Endothelial cell of umbilical vein (primary cell): ENCODE data around the gene SMIM27.

ENCODE experiments used
- JUN ChIP-seq: IDR thresholded peaks from 2 replicates; pipeline ENCODE4 v1.6.1; 2011; ENCODE audit warnings: borderline replicate concordance, low read depth; ENCODE audit not compliant: insufficient read length, insufficient read depth
- TF ChIP-seq, protein P1 (sequence below), 2 donors: IDR thresholded peaks; 1 replicate in 1 of 2; 2 replicates in 1 of 2; pipeline ENCODE4 v1.5.1; 2011; ENCODE audit warnings: low read length in 2 of 2, mild to moderate bottlenecking in 2 of 2, moderate library complexity in 2 of 2, control low read depth in 1 of 2, inconsistent platforms in 1 of 2, low read depth in 1 of 2; ENCODE audit not compliant: insufficient read depth in 1 of 2; ENCODE audit errors: extremely low read depth in 1 of 2

DNA sequence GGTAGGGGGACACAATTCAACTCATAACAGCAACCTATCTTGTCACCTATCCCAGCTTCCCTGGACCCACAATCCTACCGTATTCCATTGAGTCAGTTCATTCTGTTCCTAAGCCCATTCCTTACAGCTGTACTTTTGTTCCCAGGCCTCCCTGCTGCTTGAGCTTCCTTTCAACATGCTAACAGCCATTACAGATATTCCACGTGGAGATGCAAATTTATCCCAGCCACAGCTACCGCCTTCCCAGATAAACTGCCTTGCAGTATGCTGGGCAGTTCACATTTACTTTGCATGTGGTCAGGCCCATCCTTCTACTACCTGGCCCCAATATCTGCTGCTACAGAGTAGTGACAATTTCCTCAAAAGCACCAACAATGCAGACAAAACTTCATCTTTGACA, 49.1 kb upstream of the SMIM27 start:
- no peak for TF ChIP-seq JUN
- TF ChIP-seq, protein P1, sequence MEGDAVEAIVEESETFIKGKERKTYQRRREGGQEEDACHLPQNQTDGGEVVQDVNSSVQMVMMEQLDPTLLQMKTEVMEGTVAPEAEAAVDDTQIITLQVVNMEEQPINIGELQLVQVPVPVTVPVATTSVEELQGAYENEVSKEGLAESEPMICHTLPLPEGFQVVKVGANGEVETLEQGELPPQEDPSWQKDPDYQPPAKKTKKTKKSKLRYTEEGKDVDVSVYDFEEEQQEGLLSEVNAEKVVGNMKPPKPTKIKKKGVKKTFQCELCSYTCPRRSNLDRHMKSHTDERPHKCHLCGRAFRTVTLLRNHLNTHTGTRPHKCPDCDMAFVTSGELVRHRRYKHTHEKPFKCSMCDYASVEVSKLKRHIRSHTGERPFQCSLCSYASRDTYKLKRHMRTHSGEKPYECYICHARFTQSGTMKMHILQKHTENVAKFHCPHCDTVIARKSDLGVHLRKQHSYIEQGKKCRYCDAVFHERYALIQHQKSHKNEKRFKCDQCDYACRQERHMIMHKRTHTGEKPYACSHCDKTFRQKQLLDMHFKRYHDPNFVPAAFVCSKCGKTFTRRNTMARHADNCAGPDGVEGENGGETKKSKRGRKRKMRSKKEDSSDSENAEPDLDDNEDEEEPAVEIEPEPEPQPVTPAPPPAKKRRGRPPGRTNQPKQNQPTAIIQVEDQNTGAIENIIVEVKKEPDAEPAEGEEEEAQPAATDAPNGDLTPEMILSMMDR (IDR thresholded peaks at IDR 0.05; ENCODE audit: extremely low read depth in 1 of 2, insufficient read depth in 1 of 2, low read depth in 1 of 2, low read length in 2 of 2): no peak
